GM12878 (cell line): ENCODE results near the gene PIWIL1.

Experiments used
- EP300 ChIP-seq, 2 experiments: fragments of 150-350 bp in 1 of 2; IDR thresholded peaks; 2 replicates each; pipeline ENCODE4 v1.6.1; 2011 to 2012; ENCODE audit warnings: low read depth in 2 of 2, low read length in 2 of 2, borderline replicate concordance in 1 of 2, improper control_type of control experiment in 1 of 2, inconsistent platforms in 1 of 2; ENCODE audit not compliant: control insufficient read depth in 1 of 2
- EZH2 ChIP-seq: IDR thresholded peaks from 2 replicates; pipeline ENCODE4 v1.6.1; 2012; ENCODE audit warnings: low read depth, mild to moderate bottlenecking, control low read depth, inconsistent platforms, low read length, borderline replicate concordance; ENCODE audit not compliant: control insufficient read depth
- FOXK2 ChIP-seq: fragments of 450-650 bp; IDR thresholded peaks from 2 replicates; pipeline ENCODE4 v1.6.1; 2017; ENCODE audit warnings: mild to moderate bottlenecking, moderate library complexity
- POLR2A ChIP-seq: IDR thresholded peaks from 2 replicates; pipeline ENCODE4 v1.6.1; 2011; ENCODE audit warnings: low read depth, mild to moderate bottlenecking, low read length
- POLR2AphosphoS5 ChIP-seq: IDR thresholded peaks from 2 replicates; pipeline ENCODE4 v1.6.1; 2011; ENCODE audit warnings: mild to moderate bottlenecking, low read length, inconsistent platforms
- RCOR1 ChIP-seq: conservative IDR thresholded peaks from 2 replicates; pipeline ENCODE4 v1.6.1; 2012; ENCODE audit warnings: low read depth, low read length, improper control_type of control experiment
- SREBF1 ChIP-seq: IDR thresholded peaks from 2 replicates; pipeline ENCODE4 v1.6.1; 2012; ENCODE audit warnings: mild to moderate bottlenecking, low read length
- SRF ChIP-seq, 2 experiments: IDR thresholded peaks; 2 replicates each; pipeline ENCODE4 v1.6.1; 2011; ENCODE audit warnings: low read depth in 2 of 2, low read length in 2 of 2, mild to moderate bottlenecking in 1 of 2, moderate library complexity in 1 of 2
- SUZ12 ChIP-seq: fragments of 200-600 bp; sonication (generic); IDR thresholded peaks from one replicate; pipeline ENCODE4 v1.6.1; 2018; ENCODE audit warnings: antibody characterized with exemption, mild to moderate bottlenecking; ENCODE audit not compliant: unreplicated experiment
- TBL1XR1 ChIP-seq: IDR thresholded peaks from 2 replicates; pipeline ENCODE4 v1.6.1; 2012; ENCODE audit warnings: low read depth, low read length, improper control_type of control experiment
- TF ChIP-seq, protein P1 (sequence below), 3 experiments: IDR thresholded peaks in 2 of 3; conservative IDR thresholded peaks in 1 of 3; 2 replicates each; pipeline ENCODE4 v1.5.1; 2011; ENCODE audit warnings: low read depth in 3 of 3, low read length in 3 of 3, mild to moderate bottlenecking in 3 of 3, control low read depth in 2 of 3, moderate library complexity in 2 of 3, inconsistent platforms in 1 of 3, mixed read lengths in 1 of 3; ENCODE audit not compliant: control insufficient read depth in 2 of 3, insufficient read depth in 1 of 3; ENCODE audit errors: extremely low read depth in 1 of 3
- TF ChIP-seq, protein P2 (sequence below): IDR thresholded peaks from 2 replicates; pipeline ENCODE4 v1.6.1; 2011; ENCODE audit warnings: mild to moderate bottlenecking, low read depth, low read length, moderate library complexity; ENCODE audit not compliant: insufficient replicate concordance
- TF ChIP-seq, protein P3 (sequence below): fragments of 150-350 bp; IDR thresholded peaks from 2 replicates; pipeline ENCODE4 v1.6.1; 2016; ENCODE audit warnings: low read depth, low read length

DNA sequence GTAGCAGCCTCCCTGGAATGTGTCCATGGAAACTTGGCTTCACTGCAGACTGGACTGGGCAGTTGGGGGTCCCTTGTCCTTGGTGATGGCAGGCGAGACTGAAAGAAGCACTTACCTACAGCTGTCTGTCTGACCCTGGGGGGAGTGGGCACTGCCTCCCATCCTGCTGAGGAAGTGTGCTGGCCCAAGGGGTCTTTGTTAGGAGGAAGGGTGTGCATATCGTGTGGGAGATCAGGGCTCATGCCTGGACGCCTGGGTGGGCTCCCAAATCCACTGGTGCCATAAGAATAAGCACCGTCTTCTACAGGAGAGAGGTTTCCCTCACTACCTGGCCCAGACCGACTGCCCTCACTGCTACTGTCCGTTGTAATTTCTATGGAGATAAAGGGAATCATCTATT lies 81.4 kb downstream of the PIWIL1 start:
- TF ChIP-seq SUZ12 (no peak), TBL1XR1 (no peak), RCOR1 (no peak), FOXK2 (no peak), POLR2A (no peak), EP300 (IDR thresholded peaks at IDR 0.05; ENCODE audit: borderline replicate concordance in 1 of 2, control insufficient read depth in 1 of 2, low read depth in 2 of 2, low read length in 2 of 2) (no peak), SRF (IDR thresholded peaks at IDR 0.05; ENCODE audit: low read depth in 2 of 2, low read length in 2 of 2) (no peak), EZH2 (no peak), SREBF1 (no peak), POLR2AphosphoS5 (no peak)
- TF ChIP-seq, protein P1, sequence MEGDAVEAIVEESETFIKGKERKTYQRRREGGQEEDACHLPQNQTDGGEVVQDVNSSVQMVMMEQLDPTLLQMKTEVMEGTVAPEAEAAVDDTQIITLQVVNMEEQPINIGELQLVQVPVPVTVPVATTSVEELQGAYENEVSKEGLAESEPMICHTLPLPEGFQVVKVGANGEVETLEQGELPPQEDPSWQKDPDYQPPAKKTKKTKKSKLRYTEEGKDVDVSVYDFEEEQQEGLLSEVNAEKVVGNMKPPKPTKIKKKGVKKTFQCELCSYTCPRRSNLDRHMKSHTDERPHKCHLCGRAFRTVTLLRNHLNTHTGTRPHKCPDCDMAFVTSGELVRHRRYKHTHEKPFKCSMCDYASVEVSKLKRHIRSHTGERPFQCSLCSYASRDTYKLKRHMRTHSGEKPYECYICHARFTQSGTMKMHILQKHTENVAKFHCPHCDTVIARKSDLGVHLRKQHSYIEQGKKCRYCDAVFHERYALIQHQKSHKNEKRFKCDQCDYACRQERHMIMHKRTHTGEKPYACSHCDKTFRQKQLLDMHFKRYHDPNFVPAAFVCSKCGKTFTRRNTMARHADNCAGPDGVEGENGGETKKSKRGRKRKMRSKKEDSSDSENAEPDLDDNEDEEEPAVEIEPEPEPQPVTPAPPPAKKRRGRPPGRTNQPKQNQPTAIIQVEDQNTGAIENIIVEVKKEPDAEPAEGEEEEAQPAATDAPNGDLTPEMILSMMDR (IDR thresholded peaks at IDR 0.05 in 2 of 3, conservative IDR thresholded peaks at IDR 0.05 in 1 of 3; ENCODE audit: control insufficient read depth in 2 of 3, extremely low read depth in 1 of 3, insufficient read depth in 1 of 3, low read depth in 3 of 3, low read length in 3 of 3), result no peak
- TF ChIP-seq, protein P2, sequence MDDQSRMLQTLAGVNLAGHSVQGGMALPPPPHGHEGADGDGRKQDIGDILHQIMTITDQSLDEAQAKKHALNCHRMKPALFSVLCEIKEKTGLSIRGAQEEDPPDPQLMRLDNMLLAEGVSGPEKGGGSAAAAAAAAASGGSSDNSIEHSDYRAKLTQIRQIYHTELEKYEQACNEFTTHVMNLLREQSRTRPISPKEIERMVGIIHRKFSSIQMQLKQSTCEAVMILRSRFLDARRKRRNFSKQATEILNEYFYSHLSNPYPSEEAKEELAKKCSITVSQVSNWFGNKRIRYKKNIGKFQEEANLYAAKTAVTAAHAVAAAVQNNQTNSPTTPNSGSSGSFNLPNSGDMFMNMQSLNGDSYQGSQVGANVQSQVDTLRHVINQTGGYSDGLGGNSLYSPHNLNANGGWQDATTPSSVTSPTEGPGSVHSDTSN, result no peak
- TF ChIP-seq, protein P3, sequence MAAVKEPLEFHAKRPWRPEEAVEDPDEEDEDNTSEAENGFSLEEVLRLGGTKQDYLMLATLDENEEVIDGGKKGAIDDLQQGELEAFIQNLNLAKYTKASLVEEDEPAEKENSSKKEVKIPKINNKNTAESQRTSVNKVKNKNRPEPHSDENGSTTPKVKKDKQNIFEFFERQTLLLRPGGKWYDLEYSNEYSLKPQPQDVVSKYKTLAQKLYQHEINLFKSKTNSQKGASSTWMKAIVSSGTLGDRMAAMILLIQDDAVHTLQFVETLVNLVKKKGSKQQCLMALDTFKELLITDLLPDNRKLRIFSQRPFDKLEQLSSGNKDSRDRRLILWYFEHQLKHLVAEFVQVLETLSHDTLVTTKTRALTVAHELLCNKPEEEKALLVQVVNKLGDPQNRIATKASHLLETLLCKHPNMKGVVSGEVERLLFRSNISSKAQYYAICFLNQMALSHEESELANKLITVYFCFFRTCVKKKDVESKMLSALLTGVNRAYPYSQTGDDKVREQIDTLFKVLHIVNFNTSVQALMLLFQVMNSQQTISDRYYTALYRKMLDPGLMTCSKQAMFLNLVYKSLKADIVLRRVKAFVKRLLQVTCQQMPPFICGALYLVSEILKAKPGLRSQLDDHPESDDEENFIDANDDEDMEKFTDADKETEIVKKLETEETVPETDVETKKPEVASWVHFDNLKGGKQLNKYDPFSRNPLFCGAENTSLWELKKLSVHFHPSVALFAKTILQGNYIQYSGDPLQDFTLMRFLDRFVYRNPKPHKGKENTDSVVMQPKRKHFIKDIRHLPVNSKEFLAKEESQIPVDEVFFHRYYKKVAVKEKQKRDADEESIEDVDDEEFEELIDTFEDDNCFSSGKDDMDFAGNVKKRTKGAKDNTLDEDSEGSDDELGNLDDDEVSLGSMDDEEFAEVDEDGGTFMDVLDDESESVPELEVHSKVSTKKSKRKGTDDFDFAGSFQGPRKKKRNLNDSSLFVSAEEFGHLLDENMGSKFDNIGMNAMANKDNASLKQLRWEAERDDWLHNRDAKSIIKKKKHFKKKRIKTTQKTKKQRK, result no peak
